Measurements from ENCODE around the gene CBLC. TPM values are rescaled to one million over a fixed set of nuclear protein-coding genes. Genes with fewer than 3 reads are reported as not detected.
"Not testable (repeated sequence)": the region's sequence is repeated elsewhere in the genome, so short reads cannot be mapped to it uniquely, and the experiment has no call there.

Gene CBLC
- total RNA-seq, 4 donors from 2014 or later = not detected

DNA sequence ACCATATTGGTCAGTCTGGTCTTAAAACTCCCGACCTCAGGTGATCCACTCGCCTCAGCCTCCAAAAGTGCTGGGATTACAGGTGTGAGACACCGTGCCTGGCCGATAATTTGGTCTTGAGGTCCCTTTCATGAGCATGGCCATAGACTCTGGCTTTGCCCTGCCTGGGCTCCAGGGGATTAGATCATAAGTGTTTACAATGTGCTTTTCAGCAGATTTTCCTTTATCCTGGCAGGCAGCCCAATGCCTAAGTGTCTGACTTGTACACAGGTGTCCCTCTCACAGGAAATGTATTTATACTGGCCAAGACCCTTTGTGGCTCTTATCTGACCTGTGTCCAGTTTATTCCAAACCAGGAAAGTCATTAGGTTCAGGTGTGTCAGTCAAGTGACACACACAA lies 47.1 kb downstream of the CBLC start:
- no peak for DNase-seq (ENCODE audit: low spot score in 2 of 2)
- TF ChIP-seq POLR2A (IDR thresholded peaks at IDR 0.05) = no peak
- TF ChIP-seq, protein P1, sequence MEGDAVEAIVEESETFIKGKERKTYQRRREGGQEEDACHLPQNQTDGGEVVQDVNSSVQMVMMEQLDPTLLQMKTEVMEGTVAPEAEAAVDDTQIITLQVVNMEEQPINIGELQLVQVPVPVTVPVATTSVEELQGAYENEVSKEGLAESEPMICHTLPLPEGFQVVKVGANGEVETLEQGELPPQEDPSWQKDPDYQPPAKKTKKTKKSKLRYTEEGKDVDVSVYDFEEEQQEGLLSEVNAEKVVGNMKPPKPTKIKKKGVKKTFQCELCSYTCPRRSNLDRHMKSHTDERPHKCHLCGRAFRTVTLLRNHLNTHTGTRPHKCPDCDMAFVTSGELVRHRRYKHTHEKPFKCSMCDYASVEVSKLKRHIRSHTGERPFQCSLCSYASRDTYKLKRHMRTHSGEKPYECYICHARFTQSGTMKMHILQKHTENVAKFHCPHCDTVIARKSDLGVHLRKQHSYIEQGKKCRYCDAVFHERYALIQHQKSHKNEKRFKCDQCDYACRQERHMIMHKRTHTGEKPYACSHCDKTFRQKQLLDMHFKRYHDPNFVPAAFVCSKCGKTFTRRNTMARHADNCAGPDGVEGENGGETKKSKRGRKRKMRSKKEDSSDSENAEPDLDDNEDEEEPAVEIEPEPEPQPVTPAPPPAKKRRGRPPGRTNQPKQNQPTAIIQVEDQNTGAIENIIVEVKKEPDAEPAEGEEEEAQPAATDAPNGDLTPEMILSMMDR (IDR thresholded peaks at IDR 0.05) = no peak
- TF ChIP-seq EP300 (IDR thresholded peaks at IDR 0.05) = no peak
- WGBS, 2 donors = 78 to 83% methylated on average over 4 of the region's 4 CpGs
- Histone ChIP-seq H3K27me3 (no peaks in the 10 kb centered on the region), H3K4me3 (no peak overlapping the region), H3K27ac (no peak overlapping the region), H3K4me1 (peaks cover 0 to 14% (median 5%) of the 10 kb centered on the region in 4 donors), H3K36me3 (peaks cover 0 to 11% (median 0%) of the 10 kb centered on the region in 3 donors), H3K9me3 (no peaks in the 10 kb centered on the region)

DNA sequence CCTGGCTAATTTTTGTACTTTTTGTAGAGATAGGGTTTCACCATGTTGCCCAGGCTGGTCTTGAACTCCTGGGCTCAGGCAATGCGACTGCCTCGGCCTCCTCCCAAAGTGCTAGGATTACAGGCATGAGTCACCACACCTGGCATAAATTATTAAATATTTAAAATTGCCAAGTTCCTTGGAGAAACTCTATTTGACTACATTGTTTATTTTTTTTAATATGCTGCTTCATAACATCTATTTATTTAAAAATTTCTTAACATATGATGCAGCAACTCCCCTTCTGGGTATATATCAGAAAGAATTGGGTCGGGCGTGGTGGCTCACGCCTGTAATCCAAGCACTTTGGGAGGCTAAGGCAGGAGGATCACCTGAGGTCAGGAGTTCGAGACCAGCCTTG lies 55.2 kb downstream of the CBLC start:
- WGBS, 2 donors = 79 to 84% methylated on average over 6 of the region's 6 CpGs
- not testable (repeated sequence) for H3K4me3 ChIP-seq; H3K4me1 ChIP-seq; H3K27ac ChIP-seq; DNase-seq (ENCODE audit: low spot score in 2 of 2); H3K9me3 ChIP-seq; H3K36me3 ChIP-seq; H3K27me3 ChIP-seq

DNA sequence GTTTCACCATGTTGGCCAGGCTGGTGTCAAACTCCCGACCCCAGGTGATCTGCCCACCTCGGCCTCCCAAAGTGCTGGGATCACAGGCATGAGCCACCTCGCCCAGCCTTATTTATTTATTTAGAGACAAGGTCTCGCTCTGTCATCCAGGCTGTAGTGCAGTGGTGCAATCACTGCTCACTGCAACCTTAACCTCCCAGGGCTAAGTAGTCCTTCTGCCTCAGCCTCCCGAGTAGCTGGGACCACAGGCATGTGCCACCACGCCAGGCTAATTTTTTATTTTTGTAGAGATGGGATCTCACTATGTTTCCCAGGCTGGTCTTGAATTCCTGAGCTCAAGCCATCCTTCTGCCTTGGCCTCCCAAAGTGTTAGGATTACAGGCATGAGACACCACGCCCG lies 56.7 kb downstream of the CBLC start:
- WGBS, 2 donors = 86 to 93% methylated on average over 8 of the region's 8 CpGs
- H3K27ac ChIP-seq, H3K4me3 ChIP-seq: not testable (repeated sequence)

DNA sequence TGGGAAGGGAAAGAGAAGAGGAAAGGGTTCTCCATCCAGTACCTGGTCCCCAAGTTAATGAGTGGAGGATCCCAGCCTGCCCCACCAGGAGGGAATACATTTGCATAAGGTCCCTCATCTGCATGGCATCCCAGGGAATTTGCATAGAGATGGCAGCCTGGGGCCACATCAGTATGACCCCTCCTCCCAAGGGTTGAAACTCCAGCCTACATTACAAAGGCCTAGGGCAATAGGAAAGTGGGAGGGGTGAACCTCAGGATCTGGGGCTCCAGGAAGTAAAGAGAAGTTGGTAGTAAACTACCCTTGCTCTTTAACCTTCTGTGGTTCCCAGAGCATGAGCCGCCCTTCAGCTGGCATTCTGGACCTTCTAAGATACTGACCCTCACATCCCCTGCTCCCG lies 61.6 kb downstream of the CBLC start:
- Histone ChIP-seq H3K4me3 (no peak overlapping the region), H3K4me1 (peaks cover 0 to under 1% (median 0%) of the 10 kb centered on the region in 4 donors), H3K9me3 (no peaks in the 10 kb centered on the region), H3K27me3 (peaks cover 0 to 4% of the 10 kb centered on the region in 2 donors), H3K36me3 (no peaks in the 10 kb centered on the region), H3K27ac (no peak overlapping the region)
- no peak for DNase-seq (ENCODE audit: low spot score in 2 of 2)
- no peak for TF ChIP-seq EP300 (IDR thresholded peaks at IDR 0.05)
- TF ChIP-seq, protein P1 (IDR thresholded peaks at IDR 0.05) = no peak
- TF ChIP-seq POLR2A (IDR thresholded peaks at IDR 0.05) = no peak
- WGBS, 2 donors = 72 to 85% methylated on average over 2 of the region's 2 CpGs

More for the DNA sequence above, 56.7 kb downstream of the CBLC start:
- not testable (repeated sequence) for H3K36me3 ChIP-seq; H3K27me3 ChIP-seq; H3K4me1 ChIP-seq; DNase-seq (ENCODE audit: low spot score in 2 of 2); H3K9me3 ChIP-seq

DNA sequence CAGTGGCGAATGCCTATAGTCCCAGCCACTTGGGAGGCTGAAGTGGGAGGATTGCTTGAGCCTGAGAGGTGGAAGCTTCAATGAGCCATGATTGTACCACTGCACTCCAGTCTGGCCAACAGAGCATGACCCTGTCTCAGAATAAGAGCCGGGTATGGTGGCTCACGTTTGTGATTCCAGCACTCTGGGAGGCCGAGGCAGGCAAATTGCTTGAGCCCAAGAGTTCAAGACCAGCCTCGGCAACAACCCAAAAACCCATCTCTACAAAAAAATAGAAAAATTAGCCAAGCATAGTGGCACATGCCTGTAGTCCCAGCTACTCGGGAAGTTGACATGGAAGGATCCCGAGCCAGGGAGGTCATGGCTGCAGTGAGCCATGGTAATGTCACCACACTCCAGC lies 63.1 kb downstream of the CBLC start:
- WGBS, 2 donors = 48 to 64% methylated on average over 7 of the region's 7 CpGs
- TF ChIP-seq, protein P1 (IDR thresholded peaks at IDR 0.05) = no peak
- no peak for TF ChIP-seq EP300 (IDR thresholded peaks at IDR 0.05)
- TF ChIP-seq POLR2A (IDR thresholded peaks at IDR 0.05) = no peak
- H3K4me3 ChIP-seq = no peak overlapping the region

DNA sequence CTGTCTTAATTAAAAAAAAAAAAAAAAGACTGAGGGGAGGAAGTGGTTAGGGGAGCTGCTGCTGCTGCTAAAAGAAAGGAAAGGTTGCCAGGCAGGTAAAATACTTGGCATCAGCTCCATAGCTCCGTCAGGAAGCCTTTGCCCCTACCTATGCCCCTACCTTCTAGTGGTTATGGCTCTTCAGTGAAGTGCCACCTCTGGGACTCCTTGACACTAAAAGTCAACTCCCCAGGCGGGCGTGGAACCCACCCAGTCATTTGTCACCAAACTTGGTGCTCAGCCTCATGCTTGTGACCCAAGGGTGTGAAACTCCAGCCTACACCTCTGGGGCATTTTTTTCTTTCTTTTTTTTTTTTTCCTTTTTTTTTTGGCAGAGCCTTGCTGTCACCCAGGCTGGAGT lies 63.5 kb downstream of the CBLC start:
- H3K4me1 ChIP-seq = peaks cover 3 to 14% (median 8%) of the 10 kb centered on the region in 4 donors
- TF ChIP-seq, protein P1 (IDR thresholded peaks at IDR 0.05) = no peak
- TF ChIP-seq EP300 (IDR thresholded peaks at IDR 0.05) (no peak), POLR2A (IDR thresholded peaks at IDR 0.05) (no peak)
- no peak overlapping the region for H3K4me3 ChIP-seq
- no peaks in the 10 kb centered on the region for H3K9me3 ChIP-seq
- H3K27ac ChIP-seq = no peak overlapping the region
- 82 to 96% methylated on average over 3 of the region's 3 CpGs for WGBS, 2 donors
- no peaks in the 10 kb centered on the region for H3K36me3 ChIP-seq
- DNase-seq (ENCODE audit: low spot score in 2 of 2) = no peak
- no peaks in the 10 kb centered on the region for H3K27me3 ChIP-seq

More for the DNA sequence above, 63.1 kb downstream of the CBLC start:
- Histone ChIP-seq H3K9me3 (no peaks in the 10 kb centered on the region), H3K4me1 (peaks cover 3 to 14% (median 8%) of the 10 kb centered on the region in 4 donors), H3K36me3 (no peaks in the 10 kb centered on the region), H3K27me3 (no peaks in the 10 kb centered on the region), H3K27ac (no peak overlapping the region)
- no peak for DNase-seq (ENCODE audit: low spot score in 2 of 2)
